H1 (cell line): ENCODE results near the gene MGLL. TPM values are rescaled to one million over a fixed set of nuclear protein-coding genes. Genes with fewer than 3 reads are reported as not detected.
A peak's percentile ranks its signal among the peaks of the same experiment; 100 is the strongest.

ENCODE experiments used
- CTCF ChIA-PET: fragments of 300-600 bp; sonication (Branson Sonifier 250); formaldehyde crosslinking; loops from one replicate; lab custom pipeline; 2021; ENCODE audit not compliant: partially characterized antibody; lab: Charles Lee
- POLR2A ChIA-PET: fragments of 300-600 bp; sonication (Branson Sonifier 250); formaldehyde crosslinking; loops from one replicate; lab custom pipeline; 2021; ENCODE audit warnings: inconsistent platforms; ENCODE audit not compliant: partially characterized antibody; lab: Charles Lee
- DNase-seq, 2 experiments: peaks; one replicate each; pipeline versions ENCODE4 v3.0.0 to v3.0.0-alpha.2; 2010 to 2022; ENCODE audit warnings: low spot score in 2 of 2, low read depth in 1 of 2, mixed read lengths in 1 of 2
- FAIRE-seq: peaks from 2 replicates; lab custom pipeline; 2011; peaks lifted over from hg19 to GRCh38; lab: Jason Lieb, UNC
- H2AFZ ChIP-seq: 2 replicates; pipeline ENCODE4 v1.8.1; 2012; ENCODE audit warnings: low read length, inconsistent platforms
- H2AK5ac ChIP-seq: 2 replicates; pipeline ENCODE4 v1.6.1; 2013; ENCODE audit warnings: low read depth, low read length
- H2BK120ac ChIP-seq: replicated peaks from 2 replicates; pipeline ENCODE3; 2013; ENCODE audit warnings: low read depth, low read length, inconsistent platforms
- H2BK12ac ChIP-seq: 2 replicates; pipeline ENCODE4 v1.6.1; 2013; ENCODE audit warnings: low read depth, low read length
- H2BK15ac ChIP-seq: 2 replicates; pipeline ENCODE4 v1.6.1; 2013; ENCODE audit warnings: low read length
- H2BK20ac ChIP-seq: 2 replicates; pipeline ENCODE4 v1.6.1; 2013; ENCODE audit warnings: low read length
- H2BK5ac ChIP-seq: 2 replicates; pipeline ENCODE4 v1.6.1; 2013; ENCODE audit warnings: low read depth, low read length
- H3K14ac ChIP-seq: 2 replicates; pipeline ENCODE4 v1.6.1; 2013; ENCODE audit warnings: inconsistent platforms; ENCODE audit not compliant: insufficient read length
- H3K18ac ChIP-seq: 2 replicates; pipeline ENCODE4 v1.6.1; 2013; ENCODE audit warnings: low read length; ENCODE audit errors: extremely low read depth
- H3K23ac ChIP-seq: 2 replicates; pipeline ENCODE4 v1.6.1; 2013; ENCODE audit warnings: inconsistent platforms; ENCODE audit not compliant: insufficient read length
- H3K23me2 ChIP-seq: 2 replicates; pipeline ENCODE4 v1.6.1; 2013; ENCODE audit warnings: low read depth, low read length
- H3K27ac ChIP-seq: 2 replicates; pipeline ENCODE4 v1.6.1; 2011; ENCODE audit warnings: low read depth, low read length, inconsistent platforms
- H3K27me3 ChIP-seq, 4 experiments: replicated peaks in 1 of 4; 1 replicate in 1 of 4; 2 replicates in 3 of 4; pipeline versions ENCODE4 v1.6.1 to v1.8.1; 2011 to 2013; ENCODE audit warnings: low read length in 3 of 4, mild to moderate bottlenecking in 3 of 4, inconsistent platforms in 2 of 4, mixed read lengths in 2 of 4, moderate library complexity in 1 of 4; ENCODE audit not compliant: control insufficient read depth in 3 of 4, insufficient read depth in 3 of 4; ENCODE audit errors: extremely low read depth in 1 of 4
- H3K36me3 ChIP-seq, 4 experiments: 2 replicates each; pipeline versions ENCODE4 v1.6.1 to v1.8.1; 2011 to 2013; ENCODE audit warnings: mild to moderate bottlenecking in 4 of 4, low read length in 3 of 4, moderate library complexity in 2 of 4, control low read depth in 1 of 4, inconsistent platforms in 1 of 4; ENCODE audit not compliant: insufficient read depth in 4 of 4, control insufficient read depth in 2 of 4
- H3K4ac ChIP-seq: replicated peaks from 2 replicates; pipeline ENCODE3; 2013; ENCODE audit warnings: low read length, low read depth, mixed read lengths, inconsistent platforms; ENCODE audit not compliant: insufficient read length
- H3K4me1 ChIP-seq, 4 experiments: replicated peaks in 1 of 4; 1 replicate in 1 of 4; 2 replicates in 3 of 4; pipeline versions ENCODE4 v1.6.1 to v1.8.1; 2011 to 2013; ENCODE audit warnings: low read length in 3 of 4, inconsistent platforms in 2 of 4, mixed read lengths in 1 of 4; ENCODE audit not compliant: insufficient read depth in 4 of 4, control insufficient read depth in 3 of 4
- H3K4me2 ChIP-seq, 2 experiments: 2 replicates each; pipeline versions ENCODE4 v1.6.1 to v1.8.1; 2011 to 2013; ENCODE audit warnings: low read depth in 2 of 2, low read length in 2 of 2, control low read depth in 1 of 2, inconsistent platforms in 1 of 2, mild to moderate bottlenecking in 1 of 2; ENCODE audit not compliant: insufficient read depth in 1 of 2
- H3K4me3 ChIP-seq, 4 experiments: fragments of 200-600, 300-600 bp in 1 of 4; sonication (generic), shearing (Covaris generic), sonication (Bioruptor Twin) in 1 of 4; 2 replicates each; pipeline versions ENCODE4 v1.5.1 to v1.8.1; 2011 to 2016; ENCODE audit warnings: low read length in 4 of 4, low read depth in 3 of 4, control low read depth in 2 of 4, inconsistent platforms in 2 of 4, mild to moderate bottlenecking in 2 of 4, mixed read lengths in 1 of 4, moderate library complexity in 1 of 4; ENCODE audit not compliant: insufficient read depth in 2 of 4; ENCODE audit errors: extremely low read depth in 1 of 4
- H3K56ac ChIP-seq: replicated peaks from 2 replicates; pipeline ENCODE3; 2013; ENCODE audit warnings: low read depth, mild to moderate bottlenecking, mixed read lengths, low read length, inconsistent platforms; ENCODE audit not compliant: insufficient read length
- H3K79me1 ChIP-seq: 2 replicates; pipeline ENCODE4 v1.6.1; 2013; ENCODE audit warnings: low read depth, low read length, control low read depth
- H3K79me2 ChIP-seq, 2 experiments: 2 replicates each; pipeline versions ENCODE4 v1.6.1 to v1.8.1; 2012 to 2013; ENCODE audit warnings: low read length in 2 of 2, mild to moderate bottlenecking in 2 of 2, inconsistent platforms in 1 of 2; ENCODE audit not compliant: insufficient read depth in 2 of 2, control insufficient read depth in 1 of 2
- H3K9ac ChIP-seq, 4 experiments: replicated peaks in 1 of 4; 1 replicate in 1 of 4; 2 replicates in 3 of 4; pipeline versions ENCODE4 v1.6.1 to v1.8.1; 2011 to 2013; ENCODE audit warnings: low read depth in 3 of 4, low read length in 3 of 4, control low read depth in 2 of 4, mild to moderate bottlenecking in 2 of 4, moderate library complexity in 2 of 4, inconsistent platforms in 1 of 4; ENCODE audit errors: extremely low read depth in 1 of 4
- H3K9me3 ChIP-seq, 2 experiments: 2 replicates each; pipeline versions ENCODE4 v1.6.1 to v1.8.1; 2012 to 2013; ENCODE audit warnings: mild to moderate bottlenecking in 2 of 2, moderate library complexity in 2 of 2, control low read depth in 1 of 2, inconsistent platforms in 1 of 2, low read depth in 1 of 2, low read length in 1 of 2, mixed read lengths in 1 of 2; ENCODE audit not compliant: insufficient read depth in 2 of 2
- H4K20me1 ChIP-seq, 2 experiments: replicated peaks in 1 of 2; 2 replicates each; pipeline versions ENCODE3 to v1.8.1; 2011 to 2013; ENCODE audit warnings: inconsistent platforms in 2 of 2, low read length in 2 of 2, mild to moderate bottlenecking in 1 of 2; ENCODE audit not compliant: insufficient read depth in 2 of 2, control insufficient read depth in 1 of 2
- H4K5ac ChIP-seq: 2 replicates; pipeline ENCODE4 v1.6.1; 2013; ENCODE audit warnings: low read length, low read depth, mixed read lengths, inconsistent platforms; ENCODE audit not compliant: insufficient read length
- H4K8ac ChIP-seq: 2 replicates; pipeline ENCODE4 v1.8.0; 2013; ENCODE audit warnings: mild to moderate bottlenecking, moderate library complexity, low read length, inconsistent platforms; ENCODE audit not compliant: insufficient read depth; ENCODE audit errors: extremely low read depth
- H4K91ac ChIP-seq: replicated peaks from 2 replicates; pipeline ENCODE3; 2013; ENCODE audit warnings: low read length, mixed read lengths, inconsistent platforms; ENCODE audit not compliant: insufficient read length
- BCL11A ChIP-seq, 2 experiments: IDR thresholded peaks; one replicate each; pipeline ENCODE4 v1.6.1; 2011; ENCODE audit warnings: low read depth in 2 of 2, low read length in 2 of 2, mild to moderate bottlenecking in 2 of 2
- CBX5 ChIP-seq: fragments of 300-800, 300-1000 bp; sonication (generic); IDR thresholded peaks from 2 replicates; pipeline ENCODE4 v1.7.1; 2016; ENCODE audit warnings: antibody characterized with exemption, low read length, low read depth
- CTBP2 ChIP-seq: IDR thresholded peaks from 2 replicates; pipeline ENCODE4 v1.7.0; 2011; ENCODE audit warnings: borderline replicate concordance, mild to moderate bottlenecking, moderate library complexity, mixed read lengths, low read length; ENCODE audit not compliant: insufficient read depth, insufficient read length
- EP300 ChIP-seq, 2 experiments: IDR thresholded peaks; 1 replicate in 1 of 2; 2 replicates in 1 of 2; pipeline ENCODE4 v1.6.1; 2011 to 2012; ENCODE audit warnings: low read depth in 2 of 2, low read length in 2 of 2, mild to moderate bottlenecking in 2 of 2, borderline replicate concordance in 1 of 2, inconsistent platforms in 1 of 2, moderate library complexity in 1 of 2
- GABPA ChIP-seq: IDR thresholded peaks from 2 replicates; pipeline ENCODE4 v1.6.1; 2011; ENCODE audit warnings: mild to moderate bottlenecking, low read length, moderate library complexity, borderline replicate concordance; ENCODE audit not compliant: insufficient read depth
- JUND ChIP-seq: IDR thresholded peaks from 2 replicates; pipeline ENCODE4 v1.6.1; 2011; ENCODE audit warnings: mild to moderate bottlenecking, improper control_type of control experiment, low read length
- KDM1A ChIP-seq: fragments of 200-600, 300-600 bp; sonication (generic); IDR thresholded peaks from 2 replicates; pipeline ENCODE4 v1.7.1; 2016; ENCODE audit warnings: mild to moderate bottlenecking, low read length, borderline replicate concordance
- NANOG ChIP-seq: IDR thresholded peaks from 2 replicates; pipeline ENCODE4 v1.6.1; 2011; ENCODE audit warnings: low read length, low read depth, mild to moderate bottlenecking, inconsistent platforms; ENCODE audit not compliant: insufficient read depth, poor library complexity, severe bottlenecking
- POLR2A ChIP-seq, 2 experiments: IDR thresholded peaks; 1 replicate in 1 of 2; 2 replicates in 1 of 2; pipeline ENCODE4 v1.6.1; 2011; ENCODE audit warnings: low read depth in 2 of 2, low read length in 2 of 2, mild to moderate bottlenecking in 2 of 2; ENCODE audit errors: control extremely low read depth in 1 of 2
- RBBP5 ChIP-seq: IDR thresholded peaks from 2 replicates; pipeline ENCODE4 v1.7.1; 2012; ENCODE audit warnings: low read depth, mild to moderate bottlenecking, inconsistent platforms, low read length, moderate library complexity, borderline replicate concordance
- WGBS, 2 experiments: shearing (Covaris generic) in 1 of 2; methylation state at CpG; one replicate each; pipeline versions ENCODE4 v1.1.6 to v1.1.7; 2013 to 2015; ENCODE audit warnings: low lambda C conversion rate in 2 of 2, mixed read lengths in 2 of 2, inconsistent platforms in 1 of 2, low coverage in 1 of 2, missing lambda C conversion rate in 1 of 2; ENCODE audit not compliant: insufficient replicate concordance in 2 of 2, insufficient coverage in 1 of 2, insufficient read length in 1 of 2; ENCODE audit errors: extremely low coverage in 1 of 2, missing lambda C conversion rate in 1 of 2; 5-methylcytosine and 5-hydroxymethylcytosine counted together
- polyA plus RNA-seq, 7 experiments: library from polyadenylated mRNA; depleted of rRNA in 3 of 7; stranded (reverse) in 5 of 7; unstranded in 2 of 7; fragments of >200 nt in 5 of 7; fragments of 200-250 nt in 2 of 7; gene quantifications; 1 replicate in 5 of 7; 2 replicates in 1 of 7; 4 replicates in 1 of 7; pipeline versions ENCODE4 v1.2.1 to v1.2.3, GENCODE V29; 2011 to 2013; ENCODE audit warnings: missing spikeins in 2 of 7, mixed read lengths in 2 of 7
- total RNA-seq: library from RNA; stranded (reverse); fragmentation: NEBNext Ultra II Directional; extraction: Animal tissue kit (Norgen Biotek cat#: 25700); gene quantifications from 2 replicates; pipeline ENCODE4 v1.2.1, GENCODE V29; 2021
- TF ChIP-seq, protein P1 (sequence below): IDR thresholded peaks from 2 replicates; pipeline ENCODE4 v1.6.1; 2011; ENCODE audit warnings: low read length, improper control_type of control experiment

Gene MGLL
- total and polyA plus RNA-seq, 2 of the 8 experiments (the other 6 are each of a cell fraction or from before 2014, with no cell fraction given) = 0.05 to 0.34 TPM

DNA sequence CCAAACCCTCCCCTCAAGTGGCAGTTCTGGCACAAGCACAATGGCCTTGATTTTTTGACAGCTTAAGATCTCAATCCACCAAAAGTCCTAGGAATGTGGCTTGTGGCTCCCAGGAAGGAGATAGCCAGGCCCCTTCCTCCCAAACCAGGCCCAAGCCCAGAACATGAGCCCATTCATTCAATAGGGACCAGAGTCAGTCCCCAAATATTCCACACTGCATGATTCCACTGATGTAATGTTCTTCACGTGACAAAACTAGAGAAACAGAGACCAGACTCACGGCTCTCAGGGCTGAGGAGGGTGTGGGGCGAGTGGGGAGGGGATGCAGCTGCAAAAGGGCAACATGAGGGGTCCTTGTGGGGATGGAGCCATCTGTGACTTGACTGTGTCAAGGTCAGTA, 124.0 kb downstream of the MGLL start:
- Histone ChIP-seq H3K4me3 (no peak overlapping the region), H3K9ac (no peak overlapping the region), H2AFZ (no peak overlapping the region), H3K56ac (no peak overlapping the region), H3K27ac (no peak overlapping the region), H2BK20ac (no peak overlapping the region), H3K23ac (no peak overlapping the region), H3K36me3 (no peaks in the 10 kb centered on the region), H3K4ac (no peak overlapping the region), H3K4me2 (no peak overlapping the region), H3K18ac (no peak overlapping the region), H2BK15ac (no peak overlapping the region), H4K8ac (peak overlapping the region; percentile 4; the same call in 1 of the 2 replicates), H3K23me2 (no peaks in the 10 kb centered on the region), H2BK120ac (no peak overlapping the region), H2BK12ac (no peak overlapping the region), H3K79me2 (no peaks in the 10 kb centered on the region), H3K14ac (no peak overlapping the region), H4K5ac (no peak overlapping the region), H4K20me1 (no peaks in the 10 kb centered on the region), H4K91ac (no peak overlapping the region), H2BK5ac (no peak overlapping the region), H2AK5ac (no peak overlapping the region), H3K9me3 (no peaks in the 10 kb centered on the region), H3K79me1 (no peaks in the 10 kb centered on the region; the same call in 1 of the 2 replicates), H3K4me1 (peaks cover 0 to 3% (median under 1%) of the 10 kb centered on the region in 4 experiments; a peak in 2 of 7 replicates), H3K27me3 (no peaks in the 10 kb centered on the region)
- ChIA-PET CTCF (interaction anchor here (1.8 to 12.8 kb wide), 9 partner anchors 9 to 261 kb away, joined by 5 to 172 read pairs (median 35); no protein-coding TSS in a partner anchor), POLR2A (no interaction called here)
- 86% methylated on average over 3 of the region's 3 CpGs; no CpG with 5 or more reads in 1 of the 2 experiments for WGBS, 2 experiments
- TF ChIP-seq, protein P1, sequence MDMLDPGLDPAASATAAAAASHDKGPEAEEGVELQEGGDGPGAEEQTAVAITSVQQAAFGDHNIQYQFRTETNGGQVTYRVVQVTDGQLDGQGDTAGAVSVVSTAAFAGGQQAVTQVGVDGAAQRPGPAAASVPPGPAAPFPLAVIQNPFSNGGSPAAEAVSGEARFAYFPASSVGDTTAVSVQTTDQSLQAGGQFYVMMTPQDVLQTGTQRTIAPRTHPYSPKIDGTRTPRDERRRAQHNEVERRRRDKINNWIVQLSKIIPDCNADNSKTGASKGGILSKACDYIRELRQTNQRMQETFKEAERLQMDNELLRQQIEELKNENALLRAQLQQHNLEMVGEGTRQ = no peak
- TF ChIP-seq JUND (no peak), CBX5 (no peak), GABPA (no peak), RBBP5 (no peak), NANOG (no peak), BCL11A (IDR thresholded peaks at IDR 0.05; ENCODE audit: low read depth in 2 of 2, low read length in 2 of 2) (no peak), POLR2A (IDR thresholded peaks at IDR 0.05; ENCODE audit: control extremely low read depth in 1 of 2, low read depth in 2 of 2, low read length in 2 of 2) (no peak), CTBP2 (no peak), EP300 (IDR thresholded peaks at IDR 0.05; ENCODE audit: borderline replicate concordance in 1 of 2, low read depth in 2 of 2, low read length in 2 of 2) (no peak), KDM1A (no peak)
- DNase-seq (no peak), FAIRE-seq (no peak)
